ENCODE data around the gene POGK. TPM values are rescaled to one million over a fixed set of nuclear protein-coding genes. Genes with fewer than 3 reads are reported as not detected.

POGK gene, protein sequence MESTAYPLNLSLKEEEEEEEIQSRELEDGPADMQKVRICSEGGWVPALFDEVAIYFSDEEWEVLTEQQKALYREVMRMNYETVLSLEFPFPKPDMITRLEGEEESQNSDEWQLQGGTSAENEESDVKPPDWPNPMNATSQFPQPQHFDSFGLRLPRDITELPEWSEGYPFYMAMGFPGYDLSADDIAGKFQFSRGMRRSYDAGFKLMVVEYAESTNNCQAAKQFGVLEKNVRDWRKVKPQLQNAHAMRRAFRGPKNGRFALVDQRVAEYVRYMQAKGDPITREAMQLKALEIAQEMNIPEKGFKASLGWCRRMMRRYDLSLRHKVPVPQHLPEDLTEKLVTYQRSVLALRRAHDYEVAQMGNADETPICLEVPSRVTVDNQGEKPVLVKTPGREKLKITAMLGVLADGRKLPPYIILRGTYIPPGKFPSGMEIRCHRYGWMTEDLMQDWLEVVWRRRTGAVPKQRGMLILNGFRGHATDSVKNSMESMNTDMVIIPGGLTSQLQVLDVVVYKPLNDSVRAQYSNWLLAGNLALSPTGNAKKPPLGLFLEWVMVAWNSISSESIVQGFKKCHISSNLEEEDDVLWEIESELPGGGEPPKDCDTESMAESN
- total RNA-seq (10 to 100 TPM; 34.7 to 56.2 TPM), polyA plus RNA-seq (10 to 100 TPM; 19.0 to 19.6 TPM)
- long read RNA-seq, donor 1, full-length matches to known transcripts: 11 of 70 reads
- long read RNA-seq, donor 1, partial matches to known transcripts: 38 of 70 reads
- long read RNA-seq, donor 1, other reads (novel, unspliced or antisense): 21 of 70 reads
- long read RNA-seq, donor 2, partial matches to known transcripts: 0 of 1 reads
- long read RNA-seq, donor 2, other reads (novel, unspliced or antisense): 0 of 1 reads
- long read RNA-seq, donor 3, full-length matches to known transcripts: 2 of 18 reads
- long read RNA-seq, donor 3, partial matches to known transcripts: 16 of 18 reads
- long read RNA-seq, donor 3, other reads (novel, unspliced or antisense): 0 of 18 reads
- long read RNA-seq, donor 4, full-length matches to known transcripts: 4 of 10 reads
- long read RNA-seq, donor 4, partial matches to known transcripts: 6 of 10 reads
- long read RNA-seq, donor 4, other reads (novel, unspliced or antisense): 0 of 10 reads
- long read RNA-seq, donor 5, full-length matches to known transcripts: 9 of 25 reads
- long read RNA-seq, donor 5, partial matches to known transcripts: 16 of 25 reads
- long read RNA-seq, donor 5, other reads (novel, unspliced or antisense): 0 of 25 reads

DNA sequence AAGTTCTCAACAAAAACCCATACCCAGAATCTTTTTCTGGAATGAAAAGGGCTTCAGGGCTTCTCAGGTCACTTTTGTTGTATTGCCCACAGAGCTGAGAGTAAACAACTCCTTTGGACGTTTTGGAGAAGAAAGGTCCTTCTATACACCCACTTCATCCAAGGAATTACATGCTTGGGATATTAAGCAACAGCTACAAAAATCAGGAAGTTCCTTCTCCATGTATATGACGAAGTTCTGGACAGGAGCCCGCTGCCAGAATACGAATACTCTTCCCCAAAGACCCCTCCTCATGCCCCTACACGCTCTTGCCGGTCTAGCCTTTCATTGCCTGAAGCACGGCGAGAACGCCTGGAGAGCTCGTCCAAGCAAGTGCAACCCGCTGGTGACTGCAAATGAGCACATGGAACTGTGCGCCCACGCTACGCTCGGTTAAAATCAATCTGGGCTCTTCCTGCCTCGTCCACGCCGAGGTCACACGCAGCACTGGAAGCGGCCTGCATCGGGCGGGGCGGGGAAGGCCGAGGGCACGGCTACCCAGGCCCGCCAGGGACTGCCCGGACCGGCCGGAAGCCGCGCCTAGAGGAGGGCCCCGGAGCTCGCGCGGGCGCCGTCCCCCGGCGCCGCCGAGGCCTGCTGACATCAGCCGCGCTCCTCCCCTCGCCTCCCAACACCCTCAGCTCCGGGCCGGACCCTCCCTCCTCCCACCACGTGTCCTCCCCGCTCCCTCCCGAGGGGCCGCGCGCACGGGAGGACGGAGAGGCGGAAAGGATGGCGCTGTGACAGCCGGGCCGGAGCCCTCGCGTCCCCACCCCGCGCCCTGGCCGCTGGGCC lies at the start of gene POGK:
POGK (plus strand) TSS at position 710 of the 834 bp plus-strand sequence. CDS start 1,482 bp downstream, outside the sequence.
- Histone ChIP-seq H3K9ac (ENCODE audit: insufficient read depth in 1 of 2, low read length in 2 of 2) (peak within 1 kb of the TSS; percentile 38 to 86), H3K4me3 (peak within 1 kb of the TSS; percentile 62), H3K4me1 (ENCODE audit: control insufficient read depth in 5 of 5, insufficient read depth in 5 of 5, low read length in 5 of 5) (peaks cover 2 to 29% (median 19%) of the 10 kb centered on the region in 5 donors), H3K9me3 (ENCODE audit: control insufficient read depth in 4 of 4, insufficient read depth in 3 of 4, low read length in 3 of 4) (no peaks in the 10 kb centered on the region), H3K36me3 (ENCODE audit: control insufficient read depth in 4 of 4, insufficient read depth in 4 of 4, low read length in 4 of 4) (peaks cover 0 to 27% (median 24%) of the 10 kb centered on the region in 4 donors), H3K27me3 (ENCODE audit: control insufficient read depth in 3 of 3, insufficient read depth in 3 of 3, low read length in 2 of 3) (no peaks in the 10 kb centered on the region), H3K27ac (ENCODE audit: low read depth in 1 of 2, low read length in 1 of 2) (peak within 1 kb of the TSS; percentile 82 to 98)
- peak; percentile 95 for ATAC-seq (ENCODE audit: insufficient read depth, low FRiP score)
- DNase-seq: peak; percentile 93 to 97 (median 93)
- WGBS, 2 donors: 0% methylated on average over 58 to 63 of the region's 63 CpGs
- TF ChIP-seq, protein P1, sequence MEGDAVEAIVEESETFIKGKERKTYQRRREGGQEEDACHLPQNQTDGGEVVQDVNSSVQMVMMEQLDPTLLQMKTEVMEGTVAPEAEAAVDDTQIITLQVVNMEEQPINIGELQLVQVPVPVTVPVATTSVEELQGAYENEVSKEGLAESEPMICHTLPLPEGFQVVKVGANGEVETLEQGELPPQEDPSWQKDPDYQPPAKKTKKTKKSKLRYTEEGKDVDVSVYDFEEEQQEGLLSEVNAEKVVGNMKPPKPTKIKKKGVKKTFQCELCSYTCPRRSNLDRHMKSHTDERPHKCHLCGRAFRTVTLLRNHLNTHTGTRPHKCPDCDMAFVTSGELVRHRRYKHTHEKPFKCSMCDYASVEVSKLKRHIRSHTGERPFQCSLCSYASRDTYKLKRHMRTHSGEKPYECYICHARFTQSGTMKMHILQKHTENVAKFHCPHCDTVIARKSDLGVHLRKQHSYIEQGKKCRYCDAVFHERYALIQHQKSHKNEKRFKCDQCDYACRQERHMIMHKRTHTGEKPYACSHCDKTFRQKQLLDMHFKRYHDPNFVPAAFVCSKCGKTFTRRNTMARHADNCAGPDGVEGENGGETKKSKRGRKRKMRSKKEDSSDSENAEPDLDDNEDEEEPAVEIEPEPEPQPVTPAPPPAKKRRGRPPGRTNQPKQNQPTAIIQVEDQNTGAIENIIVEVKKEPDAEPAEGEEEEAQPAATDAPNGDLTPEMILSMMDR (IDR thresholded peaks at IDR 0.05; ENCODE audit: control extremely low read depth, extremely low read depth): no peak

DNA sequence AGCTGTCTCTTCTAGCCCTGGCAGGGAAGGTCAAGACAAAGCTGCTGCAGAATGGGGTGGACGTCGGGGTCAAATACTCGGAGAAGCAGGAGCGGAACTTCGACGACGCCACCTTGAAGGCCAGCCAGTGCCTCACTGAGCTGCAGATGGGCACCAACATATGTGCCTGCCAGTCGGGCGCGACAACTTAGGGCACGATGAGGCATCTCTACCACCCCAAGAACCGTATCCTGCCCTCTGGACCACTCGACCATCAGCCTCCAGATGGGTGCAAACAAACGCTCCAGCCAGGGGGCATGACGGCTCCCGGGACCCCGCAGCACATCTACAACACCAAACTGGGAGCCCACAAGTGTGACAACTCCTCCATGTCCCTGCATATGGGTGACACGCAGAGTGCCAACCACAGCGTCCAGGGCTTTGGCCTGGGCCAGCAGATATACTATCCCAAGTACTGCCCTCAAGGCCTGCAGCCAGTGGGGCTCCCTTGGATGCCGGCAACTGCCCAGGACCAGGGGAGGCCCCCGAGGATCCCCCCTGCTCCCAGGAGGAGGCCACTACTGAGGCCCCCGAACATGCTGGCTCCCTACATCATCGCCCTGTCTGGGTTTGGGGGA lies 42.5 kb upstream of the POGK start:
- 91 to 93% methylated on average over 23 of the region's 23 CpGs for whole genome bisulfite sequencing, 2 donors
- DNase-seq (no peak), ATAC-seq (ENCODE audit: insufficient read depth, low FRiP score) (no peak)

More for the DNA sequence above, 42.5 kb upstream of the POGK start:
- no peaks in the 10 kb centered on the region for H3K9me3 ChIP-seq (ENCODE audit: control insufficient read depth in 4 of 4, insufficient read depth in 3 of 4, low read length in 3 of 4)
- H3K27ac ChIP-seq (ENCODE audit: low read depth in 1 of 2, low read length in 1 of 2): no peak overlapping the region
- no peaks in the 10 kb centered on the region for H3K27me3 ChIP-seq (ENCODE audit: control insufficient read depth in 3 of 3, insufficient read depth in 3 of 3, low read length in 2 of 3)
- TF ChIP-seq, protein P1 (IDR thresholded peaks at IDR 0.05; ENCODE audit: control extremely low read depth, extremely low read depth): no peak
- no peaks in the 10 kb centered on the region for H3K4me1 ChIP-seq (ENCODE audit: control insufficient read depth in 5 of 5, insufficient read depth in 5 of 5, low read length in 5 of 5)
- H3K36me3 ChIP-seq (ENCODE audit: control insufficient read depth in 4 of 4, insufficient read depth in 4 of 4, low read length in 4 of 4): no peaks in the 10 kb centered on the region
- no peak overlapping the region for H3K4me3 ChIP-seq
- H3K9ac ChIP-seq (ENCODE audit: insufficient read depth in 1 of 2, low read length in 2 of 2): no peak overlapping the region

Measured in lung (tissue), 16 donors.